ENCODE results near the gene SERPINE2. TPM values are rescaled to one million over a fixed set of nuclear protein-coding genes. Genes with fewer than 3 reads are reported as not detected.
A peak's percentile ranks its signal among the peaks of the same experiment; 100 is the strongest.

The SERPINE2 gene, protein sequence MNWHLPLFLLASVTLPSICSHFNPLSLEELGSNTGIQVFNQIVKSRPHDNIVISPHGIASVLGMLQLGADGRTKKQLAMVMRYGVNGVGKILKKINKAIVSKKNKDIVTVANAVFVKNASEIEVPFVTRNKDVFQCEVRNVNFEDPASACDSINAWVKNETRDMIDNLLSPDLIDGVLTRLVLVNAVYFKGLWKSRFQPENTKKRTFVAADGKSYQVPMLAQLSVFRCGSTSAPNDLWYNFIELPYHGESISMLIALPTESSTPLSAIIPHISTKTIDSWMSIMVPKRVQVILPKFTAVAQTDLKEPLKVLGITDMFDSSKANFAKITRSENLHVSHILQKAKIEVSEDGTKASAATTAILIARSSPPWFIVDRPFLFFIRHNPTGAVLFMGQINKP
- 100 to 1,000 TPM in 3 of 4 donors, 10 to 100 TPM in 1; 55.3 to 148 (median 129) TPM for polyA plus RNA-seq (ENCODE audit: insufficient read length in 4 of 4)

DNA sequence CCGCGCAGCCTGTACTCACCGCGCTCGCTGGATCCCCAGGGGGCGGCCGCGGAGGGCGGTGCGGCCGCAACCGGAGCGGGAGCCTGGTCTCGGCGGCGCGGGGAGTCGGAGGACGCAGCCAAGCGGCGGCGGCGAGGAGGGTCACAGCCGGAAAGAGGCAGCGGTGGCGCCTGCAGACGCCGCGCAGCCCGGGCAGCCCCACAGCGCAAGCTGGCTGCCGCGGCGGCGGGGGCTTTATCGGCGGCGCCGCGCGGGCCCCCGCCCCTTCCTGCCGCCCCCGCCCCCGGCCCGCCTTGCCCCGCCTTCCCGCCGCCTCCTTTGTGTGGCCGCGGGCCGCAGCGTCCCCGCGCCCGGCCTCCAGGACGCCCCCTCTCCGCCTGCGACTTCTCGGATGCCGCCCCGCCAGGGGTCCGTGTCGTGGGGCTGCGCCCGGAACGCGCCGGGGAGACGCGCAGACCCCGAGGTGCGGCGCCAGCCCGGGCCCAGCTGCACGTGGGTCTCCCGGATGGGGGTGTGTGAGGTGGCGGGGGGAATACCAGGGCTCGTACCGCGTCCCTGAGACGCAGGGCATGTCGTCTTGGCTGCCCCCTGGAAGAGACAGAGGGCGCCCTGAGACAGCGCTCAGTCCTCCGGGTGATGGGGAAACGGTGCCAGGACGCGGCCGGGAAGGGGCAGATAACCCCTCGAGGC lies at the start of gene SERPINE2:
Gene SERPINE2 (minus strand): TSS at position 207 of the 690 bp plus-strand sequence. CDS start 37,386 bp downstream, outside the sequence.
- peak in 2 of 4 donors; percentile 48 to 56 for DNase-seq (ENCODE audit: low read depth in 4 of 4, low spot score in 3 of 4)

DNA sequence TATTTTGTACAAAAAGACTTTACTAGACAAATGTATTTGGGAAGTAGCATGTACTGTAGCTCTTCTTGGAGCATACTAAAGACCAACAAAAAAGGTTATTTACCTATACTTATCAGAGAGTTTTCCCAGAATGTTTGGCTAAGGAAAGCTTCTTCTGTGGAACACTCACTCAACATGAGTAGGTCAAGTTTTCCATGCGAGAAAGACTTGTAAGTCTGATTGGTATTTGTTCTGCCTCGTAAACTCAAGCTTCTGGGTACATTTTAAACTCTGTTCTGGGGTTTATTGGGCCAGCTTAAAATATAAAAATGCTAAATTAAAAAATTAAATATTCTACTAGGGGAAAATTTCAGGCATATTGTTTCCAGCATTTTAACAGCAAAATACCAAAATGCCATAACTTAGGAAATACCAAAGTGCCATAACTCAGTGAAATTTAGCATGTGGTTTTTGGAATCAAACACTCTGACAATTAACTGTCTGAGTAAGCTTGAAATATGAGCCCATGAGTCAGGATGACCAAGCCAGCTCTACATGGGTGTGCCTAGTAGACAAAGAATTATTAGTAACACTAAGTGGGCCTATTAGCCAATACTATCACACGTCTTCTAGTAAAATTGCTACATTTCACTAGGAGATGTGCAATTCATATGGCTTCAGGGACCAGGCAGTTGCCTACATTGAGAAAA lies 47.3 kb upstream of the SERPINE2 start:
- no peak for DNase-seq (ENCODE audit: low read depth in 4 of 4, low spot score in 3 of 4)

DNA sequence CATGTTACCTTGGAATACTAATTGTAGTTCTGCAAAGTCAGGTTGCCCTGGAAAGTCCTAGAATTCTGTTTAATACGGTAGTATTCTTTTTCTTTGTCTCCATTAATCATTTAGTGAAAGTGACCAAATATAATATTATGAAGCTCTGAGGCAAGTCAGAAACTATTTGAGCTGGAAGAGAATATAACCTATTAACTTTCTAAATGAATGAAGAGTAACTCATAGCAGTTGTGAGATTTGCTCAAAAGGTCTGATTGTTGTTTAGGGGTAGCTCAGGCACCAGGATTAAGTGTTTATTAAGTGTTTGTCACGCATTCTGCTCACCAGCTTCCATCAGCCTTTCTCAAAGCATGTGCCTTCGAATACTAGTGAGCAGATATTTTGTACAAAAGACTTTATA lies 46.7 kb upstream of the SERPINE2 start:
- DNase-seq (ENCODE audit: low read depth in 4 of 4, low spot score in 3 of 4): no peak

DNA sequence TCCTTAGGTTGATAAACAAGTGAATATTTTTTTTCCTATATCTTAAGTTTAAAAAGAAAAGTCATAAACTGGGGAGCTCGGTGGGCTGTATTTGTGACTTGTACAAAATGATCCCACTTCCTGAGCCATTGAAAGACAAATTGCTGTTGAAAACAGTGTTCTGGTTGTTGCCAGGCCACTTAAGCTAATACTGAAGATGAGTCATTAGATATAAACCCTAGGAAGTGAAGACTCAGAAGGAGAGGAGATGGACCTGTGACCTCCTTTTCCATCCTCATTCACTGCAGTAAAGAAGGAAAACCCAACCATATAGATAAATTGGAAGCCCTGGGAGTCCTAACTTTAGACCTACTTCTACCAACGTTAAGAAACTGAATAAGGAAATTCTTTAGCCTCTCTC lies 46.2 kb upstream of the SERPINE2 start:
- no peak for DNase-seq (ENCODE audit: low read depth in 4 of 4, low spot score in 3 of 4)

DNA sequence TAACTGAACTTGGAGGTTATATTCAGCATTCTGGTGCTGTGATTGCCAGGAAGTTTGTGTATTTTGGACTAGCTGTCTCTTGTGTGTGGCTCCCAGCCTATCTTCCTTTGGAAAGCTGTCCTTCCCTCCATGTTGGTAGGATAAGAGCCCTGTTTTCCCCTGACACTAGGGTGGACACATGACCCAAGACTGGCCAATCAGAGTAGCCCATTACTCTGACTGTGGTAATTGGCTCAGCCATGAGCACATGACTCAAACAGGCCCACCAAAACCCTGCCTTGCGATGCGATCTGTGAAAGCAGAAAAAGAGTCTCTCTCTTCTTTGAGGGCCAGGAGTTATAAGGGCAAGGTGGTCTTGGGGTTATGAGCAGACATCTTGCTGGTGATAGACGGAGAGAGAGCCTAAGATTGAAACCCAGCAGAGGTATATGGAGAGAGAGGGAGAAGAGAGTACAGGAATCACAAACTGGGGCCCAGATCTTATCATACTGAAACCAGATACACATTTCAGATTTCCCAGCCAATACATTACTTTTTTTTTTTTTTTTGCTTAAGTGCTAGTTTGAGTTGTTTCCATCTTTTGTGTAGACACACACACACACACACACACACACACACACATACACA lies 45.3 kb upstream of the SERPINE2 start:
- no peak for DNase-seq (ENCODE audit: low read depth in 4 of 4, low spot score in 3 of 4)

DNA sequence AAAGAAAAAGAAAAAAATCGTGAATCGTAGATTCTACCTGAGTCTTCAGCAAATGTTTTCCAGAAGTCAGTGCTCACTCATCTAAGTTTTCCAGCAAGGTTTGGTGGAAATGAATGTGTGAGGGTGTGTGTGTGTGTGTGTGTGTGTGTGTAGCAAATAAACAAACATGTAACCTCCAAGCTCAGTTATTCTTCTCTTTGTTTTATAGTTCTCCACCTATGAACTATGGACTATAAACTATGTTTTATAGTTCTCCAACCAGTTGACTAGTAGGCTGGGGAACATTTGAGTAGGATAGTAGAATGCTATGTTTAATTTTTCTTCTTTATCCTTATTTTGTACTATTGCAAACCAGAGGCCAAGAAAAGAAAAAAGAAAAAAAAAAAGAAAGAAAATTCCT lies 44.6 kb upstream of the SERPINE2 start:
- DNase-seq (ENCODE audit: low read depth in 4 of 4, low spot score in 3 of 4): no peak

DNA sequence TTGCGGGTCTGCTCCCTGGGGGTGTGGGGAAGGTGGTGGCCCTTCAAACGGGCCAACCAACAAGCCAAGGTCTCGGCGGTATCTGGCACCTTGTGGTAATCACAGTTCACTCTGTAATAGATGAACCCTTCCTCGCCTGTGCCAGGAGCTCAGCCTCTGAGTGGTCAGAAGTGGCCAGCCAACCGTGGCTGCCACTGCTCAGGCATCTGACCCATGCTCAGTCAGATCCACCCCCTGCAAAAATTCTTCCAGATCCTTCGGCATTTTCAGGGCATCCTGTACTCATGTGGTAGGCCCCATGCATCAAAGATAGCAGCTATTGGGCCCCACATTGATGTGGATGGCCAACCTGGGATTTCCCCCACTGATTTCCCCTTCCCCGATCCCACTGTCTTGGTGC lies 39.6 kb upstream of the SERPINE2 start:
- no peak for DNase-seq (ENCODE audit: low read depth in 4 of 4, low spot score in 3 of 4)

DNA sequence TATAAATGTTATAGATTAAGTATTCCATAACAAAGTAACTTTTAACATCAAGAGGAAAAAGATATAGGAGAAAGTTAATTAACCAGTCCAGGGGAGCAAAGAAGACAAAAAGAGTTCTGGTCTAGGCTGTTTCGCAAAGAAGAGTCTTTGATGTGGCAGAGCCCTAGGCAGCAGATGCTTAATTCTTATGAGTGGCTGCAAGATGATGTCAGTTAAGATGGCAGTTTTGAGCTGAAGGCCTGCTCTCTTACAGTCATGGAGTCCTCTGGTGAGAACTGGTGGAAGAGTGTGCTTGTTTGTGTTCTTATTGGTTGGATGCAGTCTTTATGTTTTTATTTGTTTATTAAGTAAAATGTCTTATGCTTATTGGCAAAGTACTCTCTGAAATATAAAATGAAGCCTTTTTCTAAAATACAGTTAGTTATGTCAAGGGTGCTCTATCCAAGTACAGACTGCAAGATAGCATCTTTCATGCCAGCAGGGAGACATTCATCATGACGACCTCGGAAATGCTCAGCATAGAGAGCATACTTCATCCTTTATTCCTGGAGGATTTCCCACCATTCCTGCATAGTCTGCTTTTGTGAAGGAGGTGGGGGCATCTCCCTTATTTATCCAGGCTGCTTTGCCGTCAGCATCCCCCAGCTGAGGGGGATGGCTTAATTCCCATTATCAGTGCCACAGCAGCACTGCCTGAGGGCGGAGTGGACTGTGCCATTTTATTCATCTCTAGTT lies 38.9 kb upstream of the SERPINE2 start:
- DNase-seq (ENCODE audit: low read depth in 4 of 4, low spot score in 3 of 4): no peak

DNA sequence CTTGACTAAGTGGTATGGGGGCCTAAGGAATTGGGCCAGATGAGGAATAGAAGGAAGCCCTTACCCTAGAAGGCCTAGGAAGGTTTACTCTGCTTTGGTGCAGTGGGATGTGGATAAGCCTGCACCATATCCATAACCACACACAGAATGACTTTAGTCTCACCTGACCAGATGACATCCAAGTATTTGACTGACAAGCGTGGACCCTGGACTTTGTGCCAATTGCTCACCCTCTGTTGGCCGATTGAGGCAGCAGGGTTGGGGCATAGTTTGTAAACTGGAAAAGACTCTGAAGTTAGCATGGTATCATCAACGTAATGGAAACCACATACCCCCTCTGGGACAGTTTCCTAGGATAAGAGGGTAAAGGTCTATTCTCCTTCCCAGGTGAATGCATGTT lies 36.5 kb upstream of the SERPINE2 start:
- DNase-seq (ENCODE audit: low read depth in 4 of 4, low spot score in 3 of 4): no peak

DNA sequence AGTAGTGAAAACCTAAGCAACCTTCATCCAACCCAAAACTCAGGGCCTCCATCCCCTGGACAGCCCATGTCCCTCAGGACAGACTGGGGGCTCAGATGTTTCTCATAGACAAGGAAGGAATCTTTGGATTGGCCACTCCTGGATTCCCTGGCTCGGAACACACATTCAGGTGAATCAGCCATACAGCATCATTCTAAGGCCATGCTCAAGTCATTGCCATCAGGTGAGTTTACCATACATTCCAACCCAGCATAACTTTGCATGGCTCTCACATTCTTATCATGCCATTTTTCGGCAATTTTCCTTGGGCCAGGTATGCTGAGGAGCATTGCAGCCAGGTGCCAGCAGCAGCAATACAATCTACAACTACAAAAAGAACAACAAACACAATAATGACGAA lies 34.6 kb upstream of the SERPINE2 start:
- DNase-seq (ENCODE audit: low read depth in 4 of 4, low spot score in 3 of 4): no peak

DNA sequence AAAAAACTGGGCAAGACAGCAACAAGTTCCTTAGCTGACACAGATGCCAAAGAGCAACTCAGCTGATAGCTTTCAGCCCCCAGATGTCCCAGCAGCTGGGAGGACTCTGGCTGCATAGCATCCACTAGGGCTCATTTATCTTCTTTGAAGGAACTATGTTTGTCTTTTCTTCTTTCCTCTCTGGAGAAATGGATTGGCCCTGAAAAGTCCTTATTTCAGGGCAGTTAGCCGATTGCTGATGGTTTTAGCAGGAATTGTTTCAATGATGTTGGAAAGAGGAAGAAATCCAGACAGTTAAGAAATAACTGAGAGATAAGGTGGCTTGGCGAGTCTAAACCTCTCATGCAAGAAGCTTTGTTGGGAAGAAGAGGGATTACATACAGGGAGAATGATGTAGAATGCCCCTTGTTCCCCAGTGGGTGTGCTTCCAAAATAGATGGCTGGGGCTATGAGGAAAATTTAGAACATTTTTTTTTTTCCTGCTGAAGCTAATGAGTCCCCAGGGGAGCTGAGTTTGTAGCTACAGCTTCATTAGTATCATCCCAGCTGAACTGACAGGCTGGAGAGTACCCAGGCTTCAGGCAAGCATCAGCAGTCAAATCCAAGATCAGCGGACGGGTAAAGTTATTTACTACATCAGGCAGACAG lies 33.6 kb upstream of the SERPINE2 start:
- no peak for DNase-seq (ENCODE audit: low read depth in 4 of 4, low spot score in 3 of 4)

DNA sequence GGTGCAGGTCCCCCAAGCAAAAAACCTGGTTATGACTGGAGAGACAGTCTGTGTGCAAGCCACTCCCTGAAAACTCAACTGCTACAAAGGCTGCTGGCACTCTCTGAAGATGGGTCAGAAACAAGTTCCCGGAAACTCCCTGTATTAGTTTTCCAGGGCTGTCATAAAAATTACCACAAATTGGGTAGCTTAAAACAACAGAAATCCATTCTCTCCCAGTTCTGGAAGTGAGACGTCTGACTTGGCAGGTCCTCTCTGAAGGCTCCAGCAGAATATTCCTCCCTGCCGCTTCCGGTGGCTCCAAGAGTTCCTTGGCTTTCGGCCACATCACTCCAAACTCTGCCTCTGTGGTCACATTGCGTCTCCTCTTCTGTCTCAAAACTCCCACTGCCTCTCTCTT lies 30.1 kb upstream of the SERPINE2 start:
- DNase-seq (ENCODE audit: low read depth in 4 of 4, low spot score in 3 of 4): no peak

DNA sequence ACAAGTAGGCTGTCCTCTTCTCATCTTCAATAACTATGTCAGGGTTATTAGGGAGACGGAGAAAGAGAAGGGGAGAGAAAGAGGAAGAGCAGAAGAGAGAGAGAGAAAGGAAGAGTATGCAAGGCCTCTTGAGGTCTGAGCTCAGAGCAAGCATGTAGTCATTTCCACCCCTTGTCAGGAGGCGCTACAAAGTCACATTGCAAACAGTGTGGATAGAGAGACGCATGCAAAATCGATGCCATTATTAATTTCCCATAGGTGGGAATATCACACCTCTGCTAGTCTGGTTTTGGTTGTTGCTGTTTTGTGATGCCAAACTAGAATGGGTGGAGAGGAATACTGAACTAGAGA lies 24.2 kb upstream of the SERPINE2 start:
- DNase-seq (ENCODE audit: low read depth in 4 of 4, low spot score in 3 of 4): no peak

DNA sequence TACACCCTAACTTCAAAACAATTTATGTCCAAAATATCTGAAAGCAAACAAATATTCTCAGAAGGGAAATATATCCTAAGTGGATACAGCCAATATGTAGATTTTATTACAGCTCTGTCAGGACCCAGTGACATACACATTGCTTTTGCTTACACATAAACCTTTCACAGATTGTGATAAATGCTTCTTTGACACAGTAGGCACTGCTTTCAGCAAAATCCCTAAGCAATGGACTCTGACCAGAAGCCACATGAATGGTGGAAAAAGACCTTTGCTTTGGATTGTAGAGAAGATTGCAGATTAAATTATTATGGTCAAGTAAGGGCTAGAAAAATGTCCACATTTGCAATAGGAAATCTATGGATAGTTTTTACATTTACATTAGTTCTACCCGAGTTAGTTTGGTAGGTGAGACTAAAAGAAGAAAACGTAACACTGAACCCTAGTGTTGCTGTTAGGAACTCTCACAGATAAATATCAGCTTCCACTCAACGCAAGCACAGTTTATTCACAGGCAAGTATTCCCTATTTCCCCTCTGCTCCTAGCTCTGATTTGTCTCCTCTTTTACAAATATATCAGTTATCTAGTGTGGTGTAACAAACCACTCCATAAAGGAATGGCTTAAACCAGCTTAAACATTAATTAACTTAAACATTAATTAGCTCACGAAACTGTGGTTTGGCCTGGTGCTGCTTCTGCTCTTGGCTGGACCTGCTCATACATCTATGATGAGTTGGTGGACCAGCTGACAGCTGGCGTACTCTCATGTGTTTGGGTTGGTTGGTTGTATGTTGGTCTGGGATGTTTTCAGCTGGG lies 23.6 kb upstream of the SERPINE2 start:
- no peak for DNase-seq (ENCODE audit: low read depth in 4 of 4, low spot score in 3 of 4)

DNA sequence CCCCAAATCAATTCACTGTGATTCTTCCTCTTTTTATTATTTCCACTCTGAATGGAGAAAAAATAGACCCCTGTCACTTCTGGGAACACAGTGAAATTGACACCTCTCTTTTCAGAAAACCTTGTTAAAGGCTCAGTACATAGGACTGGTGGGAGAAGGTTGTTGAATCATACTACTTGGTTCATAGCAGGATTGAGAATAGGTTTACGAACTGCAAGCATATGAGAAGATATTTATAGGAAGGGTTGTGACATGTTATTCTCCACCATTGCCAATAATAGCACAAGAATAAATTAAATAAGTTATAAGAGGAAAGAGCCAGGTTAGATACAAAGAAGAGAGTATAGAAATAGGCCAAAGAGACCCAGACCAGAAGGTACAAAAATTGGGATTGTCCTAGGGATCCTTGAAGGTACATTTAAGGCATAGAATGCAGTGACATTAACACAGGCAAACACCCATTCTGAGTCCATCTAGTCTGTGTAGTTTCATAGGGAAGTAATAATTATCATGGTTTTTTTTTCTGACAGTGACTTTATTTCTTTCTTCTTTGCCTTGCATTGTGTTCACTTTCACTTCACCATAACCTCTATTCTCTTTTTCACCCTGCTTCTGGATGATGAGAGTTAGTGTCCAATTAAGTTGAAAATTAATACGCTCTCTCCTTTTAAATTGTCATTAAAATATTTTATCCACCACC lies 21.8 kb upstream of the SERPINE2 start:
- DNase-seq (ENCODE audit: low read depth in 4 of 4, low spot score in 3 of 4): no peak

DNA sequence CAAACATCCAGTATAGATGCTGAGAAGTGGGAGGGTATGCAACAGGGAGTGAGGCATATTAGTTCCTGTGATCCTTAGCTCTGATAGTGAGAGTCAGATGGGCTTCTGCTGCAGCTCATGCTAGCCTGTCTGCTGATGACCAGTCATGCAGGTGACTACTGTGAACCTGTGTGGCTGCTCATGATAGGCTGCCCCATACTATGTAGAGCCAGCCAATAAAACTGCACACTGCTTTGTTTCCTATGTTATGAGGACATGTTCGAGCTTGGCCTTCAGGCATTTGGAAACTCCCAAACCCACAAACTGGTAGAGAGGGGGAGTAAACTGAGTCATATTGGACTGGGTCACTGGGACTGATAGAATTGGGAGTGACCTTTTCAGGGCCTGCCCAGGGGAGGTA lies 20.1 kb upstream of the SERPINE2 start:
- DNase-seq (ENCODE audit: low read depth in 4 of 4, low spot score in 3 of 4): no peak

DNA sequence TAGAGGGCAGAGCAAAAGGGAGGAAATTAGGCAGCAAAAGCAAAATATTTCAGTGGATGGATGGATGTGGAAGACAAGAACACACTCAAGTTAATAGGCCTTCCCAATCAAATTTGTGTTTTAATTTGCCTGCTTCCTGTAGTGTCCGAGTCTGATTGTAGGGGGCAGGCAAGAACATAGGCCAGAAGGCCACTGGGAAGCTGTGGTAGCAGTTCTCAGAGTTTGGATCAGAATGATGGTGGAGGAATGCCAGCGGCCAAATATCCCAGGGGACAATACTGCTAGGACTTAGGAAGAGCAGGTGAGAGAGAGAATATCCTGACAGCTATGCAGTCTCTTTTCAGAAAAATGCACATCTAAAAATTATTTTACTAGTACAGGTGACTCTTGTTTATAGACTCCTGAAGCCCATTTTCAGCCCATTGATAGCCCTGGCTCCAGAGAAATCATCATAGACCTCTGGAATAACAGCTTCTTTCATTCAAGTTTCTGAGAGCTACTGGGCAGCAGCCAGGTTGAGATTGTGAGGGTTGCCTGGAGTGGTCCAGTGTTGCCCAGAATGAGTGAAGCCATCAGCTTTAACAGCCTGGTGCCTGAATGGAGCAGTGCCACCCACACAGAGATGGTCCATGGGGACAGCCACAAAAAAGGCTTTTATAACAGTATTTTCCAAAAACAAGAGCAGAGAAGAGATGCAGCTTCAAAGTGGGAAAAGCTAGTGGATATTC lies 19.1 kb upstream of the SERPINE2 start:
- no peak for DNase-seq (ENCODE audit: low read depth in 4 of 4, low spot score in 3 of 4)

DNA sequence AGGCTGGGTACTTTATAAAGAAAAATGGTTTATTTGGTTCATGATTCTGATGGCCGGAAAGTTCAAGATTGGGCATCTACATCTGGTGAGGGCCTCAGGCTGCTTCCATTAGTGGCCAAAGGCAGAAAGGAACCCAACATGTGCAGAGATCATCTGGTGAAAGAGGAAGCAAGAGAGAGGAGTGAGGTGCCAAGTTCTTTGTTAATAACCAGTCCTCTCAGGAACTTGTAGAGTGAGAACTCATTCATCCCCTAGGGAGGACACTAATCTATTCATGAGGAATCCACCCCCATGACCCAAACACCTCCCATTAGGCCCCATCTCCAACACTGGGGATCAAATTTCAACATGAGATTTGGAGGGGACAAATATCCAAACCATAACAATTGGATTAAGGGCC lies 17.8 kb upstream of the SERPINE2 start:
- DNase-seq (ENCODE audit: low read depth in 4 of 4, low spot score in 3 of 4): no peak
